ENCODE results near the gene ERG. TPM values are rescaled to one million over a fixed set of nuclear protein-coding genes. Genes with fewer than 3 reads are reported as not detected.

ERG gene
- total RNA-seq, 2 donors from 2014 or later: 16.1 to 27.2 TPM

DNA sequence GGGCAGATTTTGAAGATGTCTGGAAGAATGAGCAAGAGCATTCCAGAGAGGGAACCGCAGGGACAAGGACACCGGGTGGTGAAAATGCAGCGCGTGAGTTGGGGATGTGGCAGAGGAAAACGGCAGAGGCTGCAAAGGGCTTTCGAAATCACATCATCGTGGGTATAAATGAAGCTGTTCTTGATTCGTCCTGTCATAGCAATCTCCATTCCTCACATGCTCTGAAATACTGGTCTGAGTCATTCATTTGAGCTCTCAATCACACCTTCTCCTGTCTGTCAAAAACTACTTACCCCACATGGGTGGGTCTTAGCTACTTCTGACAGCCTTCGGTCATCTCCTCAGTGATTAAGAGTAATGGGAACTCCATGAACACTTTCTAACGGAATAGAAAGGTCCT, 81.5 kb downstream of the ERG start:
- intact Hi-C loops (cut with DNase I): no loop called here
- ATAC-seq: peak in 1 of 2 donors; percentile 83

DNA sequence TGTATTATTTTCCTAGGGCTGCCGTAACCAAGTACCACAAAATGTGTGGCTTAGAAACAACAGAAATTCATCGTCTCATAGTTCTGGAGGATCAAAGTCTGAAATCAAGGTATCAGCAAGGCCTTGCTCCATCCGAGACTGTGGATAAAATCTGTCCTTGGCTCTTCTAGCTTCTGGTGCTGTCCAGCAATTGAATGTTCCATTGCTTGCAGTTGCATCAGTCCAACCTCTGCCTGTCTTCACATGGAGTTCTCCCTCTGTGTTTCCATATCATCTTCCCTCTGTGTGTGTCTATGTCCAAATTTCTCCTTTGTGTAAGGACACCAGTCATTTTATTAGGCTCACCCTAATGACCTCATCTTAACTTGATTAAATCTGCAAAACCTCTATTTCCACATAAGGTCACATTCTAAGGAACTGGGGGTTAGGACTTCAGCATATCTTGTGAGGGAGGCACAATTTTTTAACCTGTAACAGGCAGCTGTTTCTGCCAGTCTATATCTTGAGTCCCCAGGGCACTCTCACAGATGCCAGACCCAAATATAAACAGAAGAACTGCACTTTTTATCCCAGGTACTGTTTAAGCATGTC, 84.2 kb downstream of the ERG start:
- no peak for ATAC-seq
- intact Hi-C loops (cut with DNase I): no loop called here
- DNase-seq: no peak

More for the DNA sequence above, 81.5 kb downstream of the ERG start:
- DNase-seq: no peak

GRCh38 chr21:38410466-38410865, 87.8 kb downstream of the ERG start:
- DNase-seq (no peak), ATAC-seq (no peak)
- intact Hi-C loops (cut with DNase I): no loop called here

DNA sequence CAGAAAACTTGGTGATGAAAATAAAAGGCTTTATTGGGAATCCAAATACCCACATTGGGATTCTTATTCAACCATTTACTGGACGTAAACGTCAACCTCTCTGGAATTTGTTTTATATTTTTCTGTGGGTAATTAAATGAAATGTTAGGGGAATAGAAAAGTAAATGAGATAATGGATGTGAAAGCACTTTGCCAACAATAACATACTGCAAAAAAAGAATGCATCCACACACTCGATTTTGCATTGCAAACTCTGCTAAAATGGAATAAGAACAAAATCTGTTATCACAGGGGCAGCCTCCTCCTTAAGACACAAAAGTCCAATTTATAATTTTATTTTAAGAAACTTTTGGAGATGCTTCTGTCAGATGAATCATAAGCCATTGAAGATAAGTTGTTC, 88.4 kb downstream of the ERG start:
- ATAC-seq: no peak
- intact Hi-C loops (cut with DNase I): no loop called here
- DNase-seq: no peak

DNA sequence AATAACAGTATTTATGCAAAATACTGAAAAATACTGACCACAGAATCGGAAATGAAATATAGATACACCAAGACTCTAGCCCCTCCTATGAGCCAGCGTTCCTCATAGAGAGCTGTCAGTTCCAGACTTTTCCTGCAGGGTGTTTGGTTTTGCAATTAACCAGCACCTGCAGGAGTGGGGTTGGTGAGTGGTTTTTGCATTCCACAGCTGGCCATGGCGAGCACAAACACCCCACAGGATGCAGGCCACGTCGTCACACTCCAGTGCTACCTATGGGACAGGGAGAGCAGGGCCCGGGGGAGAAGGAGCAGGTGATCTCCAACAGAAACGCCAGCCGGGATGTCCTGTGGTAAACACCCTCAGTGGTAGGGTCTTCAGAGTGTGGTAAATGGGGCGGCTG, 94.1 kb downstream of the ERG start:
- intact Hi-C loops (cut with DNase I): no loop called here
- DNase-seq (no peak), ATAC-seq (no peak)

DNA sequence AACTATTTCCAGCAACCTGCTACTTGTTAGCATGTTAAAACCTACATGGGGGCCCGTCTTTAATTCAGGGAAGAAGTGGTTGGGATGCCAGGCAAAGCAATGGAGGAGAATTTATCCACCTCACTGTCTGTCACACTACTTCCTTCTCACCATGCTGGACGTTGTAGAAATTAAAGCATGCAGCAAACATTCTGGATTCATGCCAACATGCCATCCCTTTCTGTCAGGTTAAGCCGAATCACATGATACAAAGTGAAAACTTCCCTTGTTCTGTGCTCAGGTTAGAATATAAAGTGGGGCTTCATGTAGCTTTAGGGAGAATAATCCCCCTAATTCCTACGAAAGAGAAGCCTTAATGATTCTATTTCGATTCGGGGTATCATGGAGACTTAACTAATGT, 95.5 kb downstream of the ERG start:
- DNase-seq: no peak
- ATAC-seq: no peak
- intact Hi-C loops (cut with DNase I): no loop called here

- DNase-seq (no peak), ATAC-seq (no peak)
- intact Hi-C loops (cut with DNase I): no loop called here
Measured at GRCh38 chr21:38402291-38402690, 96.0 kb downstream of the ERG start.

- ATAC-seq: no peak
- intact Hi-C loops (cut with DNase I): no loop called here
- no peak for DNase-seq
Measured at GRCh38 chr21:38401191-38401926, 96.9 kb downstream of the ERG start.

DNA sequence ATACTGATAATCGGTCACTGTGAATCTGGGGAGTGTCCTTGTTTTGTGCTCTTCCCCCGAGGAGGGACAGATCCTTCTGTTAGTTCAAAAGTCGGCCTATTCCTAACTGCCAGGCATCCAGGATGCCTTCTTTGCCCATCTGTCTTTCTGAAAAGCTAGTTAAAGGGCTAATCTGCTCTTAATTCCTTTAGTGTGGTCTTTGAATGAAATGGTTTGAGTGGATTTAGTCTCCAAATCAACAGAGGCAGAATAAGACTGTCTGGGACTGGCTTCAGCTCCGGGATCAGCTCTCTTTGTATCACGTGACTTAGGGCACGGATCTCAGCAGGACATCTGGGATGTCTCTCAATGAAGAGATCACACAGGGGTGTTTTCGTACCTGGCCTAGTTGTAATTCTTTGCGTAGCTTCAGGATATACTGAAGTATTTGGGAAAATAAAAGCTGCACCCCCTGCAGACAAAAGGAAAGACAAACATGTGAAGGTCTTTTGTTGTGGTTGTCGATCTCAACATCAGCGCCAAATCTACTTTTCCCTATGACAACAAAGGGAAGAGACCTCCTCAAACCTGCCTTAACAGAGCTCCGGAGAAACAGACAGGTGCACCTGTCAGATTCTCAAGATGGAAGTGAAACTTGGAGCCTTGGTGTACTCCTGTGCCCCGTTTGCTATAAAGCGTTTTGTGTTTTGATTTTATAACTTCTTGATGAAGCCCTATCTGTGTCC, 97.9 kb downstream of the ERG start:
- intact Hi-C loops (cut with DNase I): no loop called here
- DNase-seq (no peak), ATAC-seq (no peak)

DNA sequence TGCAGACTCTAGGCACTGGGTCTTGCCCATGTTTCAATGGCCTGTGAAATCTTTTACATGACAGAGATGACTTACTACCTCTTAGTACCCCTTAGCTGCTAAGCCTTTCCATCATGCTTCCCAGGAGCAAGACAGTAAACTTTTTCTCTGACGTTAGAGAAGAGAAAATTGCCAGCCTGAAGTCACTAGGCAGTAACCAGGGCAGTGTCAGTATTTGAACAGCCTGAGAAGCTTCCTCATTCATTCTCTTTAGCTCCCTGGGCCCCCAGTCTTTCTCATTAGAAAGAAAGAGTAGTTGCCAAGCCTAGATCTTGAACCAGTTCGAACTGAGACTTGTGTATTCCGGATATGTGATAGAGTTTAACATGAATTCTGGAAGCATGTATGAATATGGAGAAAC, 99.2 kb downstream of the ERG start:
- ATAC-seq (no peak), DNase-seq (no peak)
- intact Hi-C loops (cut with DNase I): no loop called here

DNA sequence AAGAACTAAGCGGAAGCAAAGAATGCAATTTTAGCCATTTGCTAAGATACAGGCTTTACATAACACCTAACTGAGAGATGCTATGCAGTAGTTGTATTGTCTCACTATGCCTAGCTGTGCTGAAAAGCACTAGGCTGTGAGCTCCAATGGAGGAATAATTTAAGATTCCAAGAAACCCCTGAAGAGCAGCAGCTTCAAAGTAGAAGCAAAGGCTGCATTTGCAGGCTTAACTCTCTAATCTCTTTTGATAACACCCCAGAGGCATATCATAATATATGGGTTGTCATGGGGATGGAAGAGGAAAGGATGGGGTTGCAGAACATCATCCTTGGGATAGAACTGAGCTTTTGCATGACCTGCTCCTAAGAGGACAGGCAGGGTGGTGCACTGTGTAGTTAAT, 102.0 kb downstream of the ERG start:
- ATAC-seq (no peak), DNase-seq (no peak)
- intact Hi-C loops (cut with DNase I): no loop called here

- intact Hi-C loops (cut with DNase I): no loop called here
- DNase-seq (no peak), ATAC-seq (no peak)
Measured at GRCh38 chr21:38395581-38395980, 102.7 kb downstream of the ERG start.

GRCh38 chr21:38392661-38393060, 105.6 kb downstream of the ERG start:
- intact Hi-C loops (cut with DNase I): no loop called here
- DNase-seq: no peak
- no peak for ATAC-seq

DNA sequence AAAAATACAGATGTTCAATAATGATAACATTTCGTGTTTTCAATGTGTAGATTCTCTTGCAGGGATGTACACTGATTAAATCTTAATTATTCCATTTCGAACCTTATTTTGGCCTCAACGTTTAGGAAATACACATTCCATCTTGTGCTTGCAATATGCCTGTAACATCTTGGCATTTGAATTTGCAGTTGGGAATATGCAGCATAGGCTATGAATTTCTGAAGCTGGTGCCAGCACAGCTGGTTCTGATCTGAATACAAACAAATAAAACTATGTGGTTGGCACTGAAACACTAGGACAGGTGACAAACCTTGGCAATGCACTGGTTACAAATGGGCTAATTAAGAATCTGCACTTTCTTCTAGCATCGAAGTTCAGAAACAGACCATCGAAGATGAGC, 108.4 kb downstream of the ERG start:
- DNase-seq (no peak), ATAC-seq (no peak)
- intact Hi-C loops (cut with DNase I): loop anchor here in 1 of 2 donors (10.0 kb wide), 1 partner anchor 105 kb away; the partner anchor contains the start of gene ERG

DNA sequence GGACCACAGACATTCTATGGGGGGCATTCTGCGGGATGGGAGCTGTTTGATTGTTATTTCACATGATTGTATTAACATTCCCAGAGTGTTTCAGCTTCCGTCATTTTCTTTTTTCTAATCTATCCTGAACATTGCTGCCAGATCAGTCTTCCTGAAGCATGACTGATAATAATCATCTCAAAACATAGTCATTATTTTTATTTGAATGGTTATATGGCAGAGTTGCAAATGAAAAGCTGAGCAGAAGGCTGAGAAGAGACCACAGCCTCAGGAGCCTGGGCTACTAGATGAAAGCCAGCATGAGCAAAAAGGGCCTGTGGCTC, 109.0 kb downstream of the ERG start:
- intact Hi-C loops (cut with DNase I): loop anchor here in 1 of 2 donors (10.0 kb wide), 1 partner anchor 105 kb away; the partner anchor contains the start of gene ERG
- ATAC-seq (no peak), DNase-seq (no peak)

GRCh38 chr21:38388647-38389353, 109.5 kb downstream of the ERG start:
- no peak for ATAC-seq
- intact Hi-C loops (cut with DNase I): loop anchor here in 1 of 2 donors (10.0 kb wide), 1 partner anchor 106 kb away; the partner anchor contains the start of gene ERG

GRCh38 chr21:38388203-38388602, 110.1 kb downstream of the ERG start:
- ATAC-seq: no peak
- no peak for DNase-seq
- intact Hi-C loops (cut with DNase I): loop anchor here in 1 of 2 donors (10.0 kb wide), 1 partner anchor 107 kb away; the partner anchor contains the start of gene ERG

More at GRCh38 chr21:38388647-38389353, 109.5 kb downstream of the ERG start:
- DNase-seq: no peak

GRCh38 chr21:38386967-38387366, 111.3 kb downstream of the ERG start:
- DNase-seq (no peak), ATAC-seq (no peak)
- intact Hi-C loops (cut with DNase I): loop anchor here in 1 of 2 donors (10.0 kb wide), 1 partner anchor 108 kb away; the partner anchor contains the start of gene ERG

DNA sequence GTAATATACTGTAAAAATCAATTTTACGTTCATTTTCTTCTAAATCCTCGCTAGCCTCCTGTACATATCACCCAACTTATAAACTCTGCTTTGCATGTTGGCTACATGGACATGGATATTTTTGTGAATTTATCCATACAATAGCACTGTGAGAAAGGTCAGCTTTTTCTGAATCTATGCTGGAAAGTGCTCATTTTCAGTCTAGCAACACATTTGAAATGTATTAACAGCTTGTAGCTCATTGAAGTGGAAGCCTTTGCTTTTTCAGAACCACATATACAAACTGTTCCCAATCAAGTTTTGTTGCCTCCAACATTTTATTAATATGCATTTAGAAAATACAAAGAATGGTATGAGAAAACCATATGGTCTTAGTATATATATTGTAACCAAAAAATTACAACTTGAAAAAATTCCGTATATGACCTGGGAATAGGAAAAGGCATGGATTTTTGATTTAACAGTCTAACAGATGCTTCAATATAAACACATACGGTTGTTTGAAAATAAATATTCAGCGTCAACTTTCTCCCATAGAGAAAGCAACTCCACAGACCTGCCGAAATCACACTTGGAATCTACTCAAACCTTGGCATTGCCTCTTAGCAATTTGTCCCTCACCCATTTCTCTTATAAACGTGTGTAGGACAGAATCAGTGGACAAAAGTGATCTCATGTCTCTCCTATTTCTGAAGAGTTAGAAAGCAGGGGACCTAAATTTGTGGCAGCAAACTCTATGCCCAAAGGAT, 112.7 kb downstream of the ERG start:
- DNase-seq: no peak
- intact Hi-C loops (cut with DNase I): loop anchor here in 1 of 2 donors (10.0 kb wide), 1 partner anchor 109 kb away; the partner anchor contains the start of gene ERG
- no peak for ATAC-seq

All from left cardiac atrium (tissue), 4 donors.